Measurements from ENCODE around the gene MBNL1. TPM values are rescaled to one million over a fixed set of nuclear protein-coding genes. Genes with fewer than 3 reads are reported as not detected.
"Not testable (repeated sequence)": the region's sequence is repeated elsewhere in the genome, so short reads cannot be mapped to it uniquely, and the experiment has no call there.

MBNL1 gene
- total RNA-seq, 1 experiment from 2014 or later, result 139 TPM

DNA sequence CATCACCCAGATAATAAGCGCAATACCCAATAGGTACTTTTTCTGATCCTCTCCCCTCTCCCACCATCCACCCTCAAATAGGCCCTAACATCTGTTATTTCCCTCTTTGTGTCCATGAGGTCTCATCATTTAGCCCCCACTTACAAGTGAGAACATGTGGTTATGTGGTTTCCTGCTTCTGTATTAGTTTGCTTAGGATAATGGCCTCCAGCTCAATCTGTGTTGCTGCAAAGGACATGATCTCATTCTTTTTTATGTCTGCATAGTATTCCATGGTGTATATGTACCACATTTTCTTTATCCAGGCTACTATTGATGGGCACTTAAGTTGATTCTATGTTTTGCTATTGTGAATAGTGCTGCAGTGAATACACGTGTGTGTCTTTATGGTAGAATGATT lies 165.4 kb downstream of the MBNL1 start:
- no TSS peak for BruUV-seq (replicated peaks)
- Mint-ChIP-seq H3K4me3 (ENCODE audit: unreplicated experiment) (no peak overlapping the region), H3K4me1 (ENCODE audit: insufficient read depth, unreplicated experiment) (no peaks in the 10 kb centered on the region), H3K27me3 (ENCODE audit: insufficient read depth, unreplicated experiment) (no peaks in the 10 kb centered on the region), H3K9me3 (ENCODE audit: unreplicated experiment) (no peaks in the 10 kb centered on the region), H3K36me3 (ENCODE audit: insufficient read depth, unreplicated experiment) (peaks cover 41% of the 10 kb centered on the region), H3K27ac (ENCODE audit: low read depth, unreplicated experiment) (no peak overlapping the region)
- intact Hi-C loops (cut with micrococcal nuclease), result no loop called here
- DNase-seq (ENCODE audit: unreplicated experiment), result no peak
- TF ChIP-seq, protein P1, sequence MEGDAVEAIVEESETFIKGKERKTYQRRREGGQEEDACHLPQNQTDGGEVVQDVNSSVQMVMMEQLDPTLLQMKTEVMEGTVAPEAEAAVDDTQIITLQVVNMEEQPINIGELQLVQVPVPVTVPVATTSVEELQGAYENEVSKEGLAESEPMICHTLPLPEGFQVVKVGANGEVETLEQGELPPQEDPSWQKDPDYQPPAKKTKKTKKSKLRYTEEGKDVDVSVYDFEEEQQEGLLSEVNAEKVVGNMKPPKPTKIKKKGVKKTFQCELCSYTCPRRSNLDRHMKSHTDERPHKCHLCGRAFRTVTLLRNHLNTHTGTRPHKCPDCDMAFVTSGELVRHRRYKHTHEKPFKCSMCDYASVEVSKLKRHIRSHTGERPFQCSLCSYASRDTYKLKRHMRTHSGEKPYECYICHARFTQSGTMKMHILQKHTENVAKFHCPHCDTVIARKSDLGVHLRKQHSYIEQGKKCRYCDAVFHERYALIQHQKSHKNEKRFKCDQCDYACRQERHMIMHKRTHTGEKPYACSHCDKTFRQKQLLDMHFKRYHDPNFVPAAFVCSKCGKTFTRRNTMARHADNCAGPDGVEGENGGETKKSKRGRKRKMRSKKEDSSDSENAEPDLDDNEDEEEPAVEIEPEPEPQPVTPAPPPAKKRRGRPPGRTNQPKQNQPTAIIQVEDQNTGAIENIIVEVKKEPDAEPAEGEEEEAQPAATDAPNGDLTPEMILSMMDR (IDR thresholded peaks at IDR 0.05; ENCODE audit: unreplicated experiment), result no peak
- POLR2A ChIA-PET, result no interaction called here
- CTCF ChIA-PET, result no interaction called here

- intact Hi-C loops (cut with micrococcal nuclease); H3K4me3 Mint-ChIP-seq (ENCODE audit: unreplicated experiment); H3K4me1 Mint-ChIP-seq (ENCODE audit: insufficient read depth, unreplicated experiment); DNase-seq (ENCODE audit: unreplicated experiment); BruUV-seq (replicated peaks); H3K27me3 Mint-ChIP-seq (ENCODE audit: insufficient read depth, unreplicated experiment); H3K27ac Mint-ChIP-seq (ENCODE audit: low read depth, unreplicated experiment); H3K9me3 Mint-ChIP-seq (ENCODE audit: unreplicated experiment): not testable (repeated sequence)
- ChIA-PET CTCF (interaction anchor here (0.6 kb wide), 1 partner anchor 17 kb away, joined by 3 read pairs; no protein-coding TSS in a partner anchor), POLR2A (interaction anchor here (1.3 kb wide), 1 partner anchor 36 kb away, joined by 4 read pairs; no protein-coding TSS in a partner anchor)
- H3K36me3 Mint-ChIP-seq (ENCODE audit: insufficient read depth, unreplicated experiment), result peaks cover 40% of the 10 kb centered on the region
Observed at GRCh38 chr3:152435210-152435609, 166.5 kb downstream of the MBNL1 start.

DNA sequence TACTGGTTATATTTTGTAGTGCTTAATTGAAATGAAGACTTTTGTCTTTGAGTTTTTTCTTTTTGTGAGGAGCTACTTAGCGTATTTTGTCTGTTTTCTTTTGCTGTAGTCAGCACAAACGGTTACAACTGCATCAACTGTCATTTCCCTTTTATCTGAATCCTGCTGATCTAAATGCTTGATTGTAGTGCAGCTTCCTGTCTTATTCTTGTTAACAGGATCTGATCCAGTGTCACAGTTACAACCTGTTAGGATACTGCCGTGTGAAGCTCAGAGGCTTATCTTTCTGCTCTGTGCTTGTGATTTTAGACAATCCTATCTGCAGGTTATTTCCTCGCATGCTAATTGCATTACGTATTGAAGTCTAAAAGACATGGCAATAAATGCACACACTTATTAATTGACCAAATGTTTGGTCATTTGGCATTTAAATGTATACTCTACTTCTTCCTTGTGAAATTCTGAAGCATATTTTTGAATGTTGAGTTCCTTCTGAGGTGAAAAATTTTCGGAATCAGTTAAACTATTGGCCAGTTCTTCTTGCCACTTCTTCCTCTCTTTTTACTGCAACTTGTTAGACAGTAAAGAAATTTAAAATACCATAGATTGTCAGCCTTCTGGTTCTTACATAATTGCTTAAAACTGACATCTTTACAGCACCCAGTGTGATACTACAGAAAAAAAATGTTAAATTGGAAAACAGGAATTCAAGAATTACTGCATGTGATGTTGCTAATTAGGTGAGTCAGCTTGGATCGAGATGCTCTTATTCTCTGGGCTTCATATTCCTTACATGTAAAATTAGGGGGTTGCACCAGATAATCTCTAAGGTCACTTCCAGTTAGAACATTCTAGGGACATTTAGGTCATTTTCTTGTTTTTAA lies 168.2 kb downstream of the MBNL1 start:
- BruUV-seq (replicated peaks), result no TSS peak
- no peak overlapping the region for H3K4me3 Mint-ChIP-seq (ENCODE audit: unreplicated experiment)
- H3K4me1 Mint-ChIP-seq (ENCODE audit: insufficient read depth, unreplicated experiment), result no peaks in the 10 kb centered on the region
- peaks cover 35% of the 10 kb centered on the region for H3K36me3 Mint-ChIP-seq (ENCODE audit: insufficient read depth, unreplicated experiment)
- TF ChIP-seq, protein P1 (IDR thresholded peaks at IDR 0.05; ENCODE audit: unreplicated experiment), result no peak
- ChIA-PET CTCF (interaction anchor here (0.6 to 2.1 kb wide), 4 partner anchors 169 to 365 kb away, joined by 3 to 5 read pairs (median 3); no protein-coding TSS in a partner anchor), POLR2A (no interaction called here)
- no peak overlapping the region for H3K27ac Mint-ChIP-seq (ENCODE audit: low read depth, unreplicated experiment)
- H3K9me3 Mint-ChIP-seq (ENCODE audit: unreplicated experiment), result no peaks in the 10 kb centered on the region
- intact Hi-C loops (cut with micrococcal nuclease), result no loop called here
- DNase-seq (ENCODE audit: unreplicated experiment), result no peak
- H3K27me3 Mint-ChIP-seq (ENCODE audit: insufficient read depth, unreplicated experiment), result no peaks in the 10 kb centered on the region

- no TSS peak for BruUV-seq (replicated peaks)
- H3K27ac Mint-ChIP-seq (ENCODE audit: low read depth, unreplicated experiment), result no peak overlapping the region
- H3K4me1 Mint-ChIP-seq (ENCODE audit: insufficient read depth, unreplicated experiment), result peaks cover 5% of the 10 kb centered on the region
- no peaks in the 10 kb centered on the region for H3K9me3 Mint-ChIP-seq (ENCODE audit: unreplicated experiment)
- POLR2A ChIA-PET, result no interaction called here
- DNase-seq (ENCODE audit: unreplicated experiment), result no peak
- TF ChIP-seq, protein P1 (IDR thresholded peaks at IDR 0.05; ENCODE audit: unreplicated experiment), result no peak
- no peaks in the 10 kb centered on the region for H3K27me3 Mint-ChIP-seq (ENCODE audit: insufficient read depth, unreplicated experiment)
- intact Hi-C loops (cut with micrococcal nuclease), result no loop called here
- CTCF ChIA-PET, result interaction anchor here (2.1 kb wide), 1 partner anchor 366 kb away, joined by 5 read pairs; no protein-coding TSS in a partner anchor
- no peak overlapping the region for H3K4me3 Mint-ChIP-seq (ENCODE audit: unreplicated experiment)
- peaks cover 33% of the 10 kb centered on the region for H3K36me3 Mint-ChIP-seq (ENCODE audit: insufficient read depth, unreplicated experiment)
Observed at GRCh38 chr3:152438181-152438580, 169.5 kb downstream of the MBNL1 start.

All from MCF 10A (cell line).